HG02610 (cell line): Measurements from ENCODE around the gene SEMA3D.

Source experiments
- ATAC-seq: cut with Tn5 transposase; IDR thresholded peaks from one replicate; pipeline ENCODE4 v1.9.1; 2021; ENCODE audit warnings: mild to moderate bottlenecking, moderate library complexity; ENCODE audit not compliant: unreplicated experiment

Gene SEMA3D

DNA sequence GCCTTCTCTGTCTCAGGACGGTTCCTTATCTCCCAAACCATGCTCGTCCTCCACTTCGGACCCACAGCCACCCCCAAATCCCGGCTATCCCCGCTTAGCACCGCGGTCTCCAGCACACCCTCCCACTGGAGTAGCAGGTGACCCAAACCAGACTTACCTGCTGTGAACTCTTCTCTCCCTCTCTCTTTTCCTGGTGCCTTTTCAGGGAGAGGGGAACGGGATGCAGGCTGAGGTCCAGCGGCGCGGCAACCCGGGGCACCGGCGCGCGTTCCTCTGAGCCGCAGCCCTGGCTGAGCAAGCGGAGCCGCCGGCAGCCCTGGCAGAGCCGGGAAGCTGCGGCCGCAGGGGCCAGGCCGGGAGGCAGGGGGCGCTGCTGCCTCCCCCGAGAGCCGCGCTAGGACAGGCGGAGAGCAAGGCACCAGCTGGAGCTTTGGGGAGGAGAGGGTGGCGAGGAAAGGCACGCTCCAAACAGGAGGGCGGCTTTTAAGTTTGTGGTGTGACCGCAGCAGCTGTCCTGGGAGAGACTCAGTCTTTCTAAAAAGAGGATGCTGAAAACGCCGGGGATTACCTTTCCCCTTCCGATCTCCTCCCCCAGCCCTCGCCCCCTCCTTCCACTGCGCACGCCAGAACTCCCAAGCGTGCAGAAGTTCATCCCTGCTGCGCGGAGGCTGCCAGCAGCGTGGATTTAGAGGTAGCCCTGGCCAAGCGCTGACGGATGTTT lies at the start of gene SEMA3D:
Gene SEMA3D (minus strand): TSS at position 536 of the 721 bp plus-strand sequence. CDS start 65,165 bp downstream, outside the sequence.
- ATAC-seq, result peak; percentile 92

DNA sequence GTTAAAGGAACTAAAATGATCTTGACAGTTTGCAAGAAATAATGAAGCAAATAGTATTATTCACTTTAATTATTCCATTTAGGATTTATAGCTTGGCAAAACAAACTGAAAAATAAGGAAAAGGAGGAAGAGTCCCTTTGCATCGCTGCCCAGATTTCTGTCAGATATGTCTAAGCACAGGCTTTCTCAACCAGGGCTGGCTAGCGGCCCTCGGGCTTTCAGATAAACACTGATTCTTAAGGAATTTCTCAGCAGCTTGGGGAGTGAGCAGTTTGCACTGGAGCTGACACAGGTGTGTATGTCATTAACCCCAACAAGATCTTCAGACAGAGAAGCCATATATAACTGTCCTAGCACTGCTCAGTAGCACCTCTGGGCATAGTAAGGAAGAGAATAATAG lies 47.9 kb upstream of the SEMA3D start:
- no peak for ATAC-seq

DNA sequence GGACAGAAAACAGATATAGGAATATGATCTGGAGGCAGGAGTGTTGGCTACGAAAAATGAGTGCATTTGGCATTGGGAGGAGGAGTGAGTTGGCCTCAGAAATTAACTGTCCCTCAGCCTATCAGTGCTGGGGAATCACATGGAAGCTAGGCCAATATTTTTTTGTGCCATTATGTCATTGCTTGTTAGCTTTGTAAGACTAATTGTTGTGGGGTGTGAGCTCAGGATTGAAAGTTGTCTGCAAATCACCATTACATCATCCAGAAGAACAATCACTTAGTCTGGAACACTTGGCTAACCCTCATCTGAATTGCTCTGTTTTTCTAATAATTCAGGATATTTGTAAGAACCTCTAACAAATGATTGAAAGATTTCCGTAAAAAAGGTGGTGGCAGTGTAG lies 45.2 kb upstream of the SEMA3D start:
- no peak for ATAC-seq

DNA sequence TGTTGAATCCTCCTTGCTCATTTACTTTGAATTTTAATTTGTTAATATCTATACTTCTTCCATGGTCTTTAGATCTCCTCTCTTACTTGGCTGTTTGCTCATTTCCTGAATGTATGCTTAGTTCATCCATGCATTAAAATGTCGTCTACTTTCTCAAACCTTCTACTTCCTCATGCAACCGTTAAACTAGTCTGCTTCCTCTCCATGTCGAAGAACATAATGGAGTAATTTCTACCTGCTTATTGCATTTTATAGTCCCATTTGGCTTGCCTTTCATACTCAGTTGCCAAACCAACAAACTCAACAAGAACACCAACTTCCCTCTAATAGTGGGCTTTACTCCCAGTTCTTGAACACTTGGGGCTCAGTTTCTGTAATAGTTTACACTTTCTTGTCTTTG lies 43.8 kb upstream of the SEMA3D start:
- no peak for ATAC-seq

DNA sequence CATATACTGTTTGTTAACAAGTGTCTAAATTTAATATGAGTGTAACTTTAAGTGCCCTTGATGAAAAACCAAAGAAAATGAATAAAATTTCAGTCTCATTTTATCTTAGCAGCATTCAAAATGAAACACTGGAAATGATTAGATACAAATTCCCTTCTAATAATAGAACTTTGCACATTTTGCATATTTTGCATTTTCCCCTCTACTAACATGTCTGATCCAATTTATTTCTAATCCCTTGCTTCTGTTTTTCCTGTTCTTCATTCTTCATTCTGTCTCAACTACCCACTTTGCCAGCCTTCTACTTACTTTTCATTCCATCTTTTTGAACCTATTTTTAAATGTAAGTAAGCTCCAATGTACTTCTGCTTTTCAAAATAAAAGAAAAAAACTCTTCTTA lies 42.7 kb upstream of the SEMA3D start:
- ATAC-seq, result no peak

DNA sequence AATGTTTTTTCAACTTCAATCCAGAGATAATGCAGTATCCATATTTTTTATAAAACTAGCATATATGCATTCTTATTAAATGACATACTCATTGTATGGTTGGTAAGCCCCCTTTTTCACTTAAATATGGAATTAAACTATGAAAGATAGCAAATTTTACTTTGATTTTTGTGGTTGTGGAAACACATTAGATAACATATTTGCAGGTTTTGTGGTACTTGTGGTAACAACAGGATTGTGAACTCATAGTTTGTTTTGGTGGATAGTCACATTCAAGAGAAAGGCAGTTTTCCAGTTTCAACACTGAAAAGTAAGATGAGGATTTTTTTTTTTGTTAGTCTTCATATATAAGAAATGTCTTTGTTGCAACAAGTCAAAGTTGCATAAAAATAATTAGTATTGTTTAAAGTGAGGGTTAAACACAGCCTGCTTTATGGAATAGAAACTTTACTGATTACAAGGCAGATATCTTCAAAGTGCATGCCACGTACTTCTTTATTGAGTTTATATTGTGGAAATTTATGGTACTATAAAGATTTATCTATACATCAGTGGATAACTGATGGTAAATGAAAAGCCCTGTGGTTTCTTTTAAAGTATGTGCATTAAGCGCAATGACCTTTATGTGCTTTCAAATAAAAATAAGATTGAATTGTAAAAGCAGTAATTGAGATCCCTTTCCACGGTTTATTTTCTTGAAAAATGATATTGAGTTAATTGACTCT lies 39.7 kb upstream of the SEMA3D start:
- ATAC-seq, result no peak

DNA sequence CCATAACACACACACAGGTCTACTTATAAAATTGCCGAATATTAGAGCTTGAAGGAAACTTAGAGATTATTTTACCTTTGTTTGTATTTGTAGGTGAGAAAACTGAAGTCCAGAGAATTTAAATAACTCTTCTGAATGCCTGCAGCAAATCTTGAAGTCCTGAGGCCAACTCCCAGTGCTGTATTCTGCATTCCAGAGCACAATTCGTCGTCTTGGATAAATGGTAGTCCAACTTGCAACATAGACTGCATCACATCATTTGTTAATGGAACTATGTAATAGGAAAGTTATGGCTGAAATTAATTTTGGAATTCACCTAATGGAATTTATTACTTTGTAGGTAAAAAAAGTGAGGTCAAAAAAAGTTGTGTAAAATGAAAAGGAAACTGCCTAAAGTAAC lies 37.3 kb upstream of the SEMA3D start:
- no peak for ATAC-seq

DNA sequence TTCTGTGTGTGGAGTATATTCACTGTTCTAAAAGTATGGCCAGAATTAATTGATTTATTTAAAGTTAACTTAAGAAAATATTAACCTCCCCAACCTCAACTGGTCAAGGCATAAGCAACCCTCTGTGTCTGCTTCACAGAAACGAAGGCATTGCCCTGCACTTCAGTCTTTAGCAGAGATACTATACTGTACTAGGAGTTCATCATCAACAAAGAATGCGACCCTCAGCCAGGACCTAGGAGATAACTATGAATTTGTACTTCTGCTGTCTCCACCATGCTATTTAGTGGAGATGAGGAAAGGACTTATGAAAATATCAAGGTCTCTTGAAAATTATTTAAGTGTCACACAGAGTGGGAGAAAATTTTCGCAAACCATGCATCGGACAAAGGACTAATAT lies 35.7 kb upstream of the SEMA3D start:
- no peak for ATAC-seq

DNA sequence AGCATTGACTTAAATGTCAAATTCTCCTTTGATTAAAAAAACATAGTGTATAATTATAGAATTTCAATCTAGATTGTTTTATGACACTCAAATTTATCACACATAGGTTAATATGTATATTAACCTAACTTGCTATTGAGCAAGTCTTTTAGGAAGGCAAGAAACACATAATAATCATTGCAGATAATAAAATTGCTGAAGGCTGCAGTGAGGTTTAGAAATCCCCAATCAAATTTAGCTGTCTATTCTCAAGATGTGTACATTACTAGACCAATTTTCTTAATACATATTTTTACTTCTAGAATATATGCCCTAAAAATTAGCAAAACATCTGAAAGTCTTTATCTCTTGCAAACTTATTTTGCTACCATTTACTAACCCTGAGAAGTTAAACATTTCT lies 34.9 kb upstream of the SEMA3D start:
- ATAC-seq, result no peak

DNA sequence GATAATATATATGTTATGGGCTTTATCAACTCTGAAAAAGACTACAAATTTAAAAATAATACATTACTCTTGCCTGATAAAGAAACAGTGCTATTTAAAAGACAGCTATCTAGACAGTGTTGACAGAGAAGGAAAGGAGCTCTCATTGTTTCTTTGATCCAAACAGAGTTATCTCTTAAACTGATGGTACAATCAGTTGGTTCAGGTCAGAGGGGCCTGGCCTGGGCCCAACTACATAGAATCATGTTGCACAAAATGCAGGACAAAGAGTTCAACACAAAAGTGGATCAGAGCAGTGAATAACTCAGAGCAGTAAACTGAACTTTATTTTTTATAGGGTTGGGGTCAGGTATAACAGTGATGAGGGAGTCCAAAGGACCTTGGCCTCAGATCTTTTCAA lies 33.8 kb upstream of the SEMA3D start:
- no peak for ATAC-seq

DNA sequence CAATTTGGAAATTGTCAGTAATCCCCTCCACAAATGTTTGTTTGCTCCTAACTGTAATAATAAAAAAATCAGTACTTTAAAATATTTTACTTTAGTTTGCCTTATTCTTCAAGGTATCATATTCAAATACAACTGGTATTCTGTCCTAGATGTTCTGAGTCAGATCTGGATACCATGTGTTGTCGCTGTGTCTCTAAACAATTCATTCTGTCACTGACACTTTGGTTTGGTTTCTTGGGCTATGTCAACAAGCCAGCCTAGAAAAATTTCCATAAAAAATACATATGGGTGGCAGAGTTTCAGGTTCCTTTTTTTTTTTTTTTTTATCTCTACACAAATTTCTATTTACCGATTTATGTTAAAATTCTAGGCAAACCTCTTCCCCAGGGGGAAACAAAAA lies 33.2 kb upstream of the SEMA3D start:
- no peak for ATAC-seq

DNA sequence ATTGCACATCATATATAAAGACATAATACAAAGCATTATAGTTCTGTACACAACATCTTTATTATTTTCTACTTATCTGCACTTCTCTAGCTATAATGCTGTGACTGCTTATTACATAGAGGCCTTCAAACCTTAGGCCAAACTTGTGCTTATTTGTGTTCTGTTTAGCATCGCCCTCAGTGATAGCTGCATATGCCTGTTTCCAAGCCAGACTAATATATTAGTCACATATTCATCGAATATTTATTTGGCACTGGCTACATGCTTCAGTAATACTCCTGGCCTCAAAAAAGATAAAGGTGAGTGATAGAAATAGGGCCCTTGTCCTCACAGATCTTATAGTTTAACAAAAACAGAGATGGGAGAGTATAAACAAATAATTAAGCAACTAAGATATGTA lies 30.2 kb upstream of the SEMA3D start:
- ATAC-seq, result no peak

DNA sequence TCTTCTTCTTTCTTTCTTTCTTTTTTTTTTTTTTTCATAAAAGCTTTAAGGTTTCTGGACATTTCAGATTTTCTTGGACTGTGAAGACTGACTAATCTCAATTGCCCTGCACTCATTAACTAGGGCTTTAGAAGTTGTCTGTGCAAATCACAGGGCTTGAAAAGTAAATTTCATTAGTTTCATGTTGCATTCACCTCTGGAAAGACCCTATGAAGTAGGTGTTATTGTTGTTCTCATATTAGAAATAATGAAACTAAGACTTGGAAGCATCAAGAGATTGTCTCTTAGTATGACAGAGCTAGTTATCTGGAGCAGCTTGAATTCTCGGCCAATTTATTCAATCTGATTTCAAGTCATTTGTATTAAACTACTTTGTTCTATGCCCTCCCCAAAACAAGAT lies 28.2 kb upstream of the SEMA3D start:
- ATAC-seq, result peak; percentile 91

DNA sequence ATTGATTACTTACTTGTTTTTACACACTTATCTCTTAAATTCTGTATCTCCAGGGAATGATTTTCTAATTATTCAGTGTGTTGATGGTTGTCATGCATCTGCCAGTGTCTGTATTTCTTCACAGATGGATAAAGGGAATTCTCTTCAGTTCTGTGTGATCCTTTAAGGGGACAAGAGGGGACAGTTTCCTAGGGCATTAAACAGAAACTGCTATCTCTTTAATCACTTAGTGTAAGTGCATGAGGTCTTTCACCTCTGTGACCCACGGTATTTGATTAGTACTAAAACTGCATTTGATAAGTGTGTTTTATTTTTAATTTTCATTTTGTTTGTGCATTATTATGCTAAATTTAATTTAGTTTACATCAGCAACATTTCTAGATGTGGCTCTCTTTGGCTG lies 26.6 kb upstream of the SEMA3D start:
- ATAC-seq, result no peak

DNA sequence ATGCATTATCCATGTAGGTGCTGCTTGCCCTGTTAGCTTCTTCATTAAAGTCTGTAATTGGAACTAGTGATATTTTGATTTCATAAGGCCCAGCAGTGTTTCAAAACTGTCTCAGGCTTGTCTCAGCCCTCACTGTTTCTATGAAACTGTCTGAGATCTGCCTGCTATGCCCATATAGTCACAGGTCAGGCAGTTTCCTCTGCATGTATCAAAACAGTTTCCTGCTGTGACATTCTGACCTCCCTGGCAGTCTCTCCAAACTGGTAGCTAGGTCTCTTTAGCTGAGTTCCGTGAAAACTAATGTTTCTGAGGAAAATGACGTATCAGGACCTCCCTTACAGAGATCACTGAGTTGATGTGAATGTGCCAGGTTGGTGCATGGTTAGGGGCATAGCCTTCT lies 18.9 kb upstream of the SEMA3D start:
- ATAC-seq, result no peak

DNA sequence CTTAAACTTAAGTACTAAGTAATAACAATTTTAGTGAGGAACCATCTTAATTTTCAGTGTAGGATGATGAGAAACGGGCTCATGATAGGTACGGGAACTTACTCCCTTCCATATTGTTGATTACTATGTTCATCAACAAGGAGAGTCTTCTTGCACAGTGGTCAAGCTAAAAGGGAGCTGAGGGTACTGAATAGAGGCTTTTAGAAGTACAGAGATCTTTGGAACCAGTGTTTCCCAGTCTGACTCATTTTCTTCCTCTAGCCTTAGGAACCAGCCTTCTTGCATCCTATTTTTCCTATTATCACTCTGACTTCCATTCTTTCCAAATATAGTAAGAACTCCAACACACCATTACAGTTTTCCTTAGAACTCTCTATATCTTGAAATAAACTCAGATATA lies 17.6 kb upstream of the SEMA3D start:
- no peak for ATAC-seq

DNA sequence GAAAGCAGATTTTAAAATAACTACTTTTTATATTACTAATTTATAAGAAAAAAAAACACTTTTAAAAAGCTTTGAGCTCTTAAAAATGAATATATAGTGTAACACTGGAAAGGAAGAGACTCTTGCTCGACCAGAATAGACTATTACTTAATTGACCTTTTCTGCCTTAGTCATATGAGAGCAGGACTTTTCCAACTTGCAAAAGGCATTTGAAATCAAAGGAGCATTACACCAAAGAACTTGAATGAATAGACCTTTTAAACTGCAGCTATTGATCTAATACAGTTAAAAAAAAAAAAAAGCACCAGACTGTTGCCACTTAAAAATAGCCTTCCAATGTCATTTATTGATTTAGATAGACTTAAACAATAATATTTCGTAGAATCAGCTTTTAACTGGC lies 17.2 kb upstream of the SEMA3D start:
- no peak for ATAC-seq

DNA sequence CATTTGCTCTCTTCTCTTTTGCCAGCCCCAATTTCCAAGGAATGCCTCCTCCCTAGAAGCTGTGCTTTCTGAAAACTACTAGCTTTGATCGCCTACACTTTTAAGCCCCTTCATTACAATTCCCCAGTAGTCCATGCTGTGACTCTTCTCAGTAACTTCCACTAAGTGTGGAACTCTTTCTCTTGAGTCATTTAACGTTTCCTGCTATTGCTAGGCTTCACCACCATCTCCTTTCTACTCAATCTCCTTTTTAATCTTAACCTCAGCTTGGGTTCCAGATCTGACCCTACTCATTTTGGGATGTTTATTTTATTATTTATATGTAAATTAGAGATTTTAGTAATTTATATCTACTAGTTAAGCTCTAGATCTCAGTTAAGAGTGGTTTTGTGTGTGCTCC lies 14.4 kb upstream of the SEMA3D start:
- ATAC-seq, result peak; percentile 65

DNA sequence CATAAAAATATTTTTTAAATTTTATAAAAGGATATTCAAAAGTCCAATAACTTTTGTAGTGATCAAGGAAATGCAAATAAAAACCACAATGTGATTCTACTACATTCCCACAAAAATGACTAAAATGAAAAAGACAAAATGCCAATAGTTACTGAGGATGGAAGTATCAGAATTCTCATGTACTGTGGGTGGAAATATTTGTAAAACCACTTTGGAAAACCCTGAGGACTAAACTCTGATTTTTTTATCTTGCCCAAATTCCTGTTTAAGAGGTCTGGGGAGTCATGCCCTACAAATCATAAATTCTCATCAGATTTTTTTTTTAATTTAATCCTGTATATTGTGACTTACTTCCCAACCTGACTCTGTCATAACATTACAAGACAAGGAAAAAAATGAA lies 9.8 kb upstream of the SEMA3D start:
- ATAC-seq, result no peak

DNA sequence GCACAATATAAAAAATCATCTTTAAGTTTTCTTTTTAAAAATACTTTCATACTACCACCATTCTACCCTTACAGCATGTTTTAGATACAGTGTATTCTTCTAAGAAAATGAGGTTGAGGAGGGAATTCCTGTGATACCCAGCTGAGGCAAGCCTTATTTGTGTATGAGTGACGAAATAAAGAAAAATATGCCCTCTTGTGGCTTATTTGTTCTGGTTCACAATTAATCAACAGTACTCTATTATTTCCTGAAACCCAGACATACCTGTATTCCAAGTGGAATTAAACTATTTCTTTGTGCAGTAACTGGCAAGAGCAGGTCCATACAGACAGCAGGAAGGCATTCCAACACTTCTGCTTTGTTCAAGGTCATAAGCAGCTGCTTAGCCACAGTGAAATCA lies 4.5 kb upstream of the SEMA3D start:
- no peak for ATAC-seq

DNA sequence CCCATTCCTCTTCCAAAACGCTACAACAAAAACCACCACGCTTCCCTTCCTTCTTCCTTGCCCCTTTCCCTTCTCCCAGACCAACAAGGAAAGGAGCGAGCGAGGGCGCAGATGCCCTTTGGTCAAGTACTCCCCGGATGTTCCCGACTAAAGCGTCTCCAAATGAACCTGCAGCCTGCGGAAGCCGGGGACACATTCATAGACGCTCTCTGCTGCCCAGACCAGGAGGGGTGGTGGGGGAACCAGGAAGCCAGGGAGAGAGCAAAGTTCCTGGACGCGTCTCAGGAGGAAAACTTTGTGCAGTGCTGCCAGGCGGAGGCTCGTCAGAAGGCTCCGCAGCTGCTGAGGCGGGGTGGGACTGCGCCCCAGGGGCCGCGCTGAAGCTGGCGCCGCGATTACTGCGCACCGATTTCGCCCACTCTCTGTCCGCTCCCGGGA lies 754 bp downstream of the SEMA3D start:
- peak; percentile 12 for ATAC-seq

DNA sequence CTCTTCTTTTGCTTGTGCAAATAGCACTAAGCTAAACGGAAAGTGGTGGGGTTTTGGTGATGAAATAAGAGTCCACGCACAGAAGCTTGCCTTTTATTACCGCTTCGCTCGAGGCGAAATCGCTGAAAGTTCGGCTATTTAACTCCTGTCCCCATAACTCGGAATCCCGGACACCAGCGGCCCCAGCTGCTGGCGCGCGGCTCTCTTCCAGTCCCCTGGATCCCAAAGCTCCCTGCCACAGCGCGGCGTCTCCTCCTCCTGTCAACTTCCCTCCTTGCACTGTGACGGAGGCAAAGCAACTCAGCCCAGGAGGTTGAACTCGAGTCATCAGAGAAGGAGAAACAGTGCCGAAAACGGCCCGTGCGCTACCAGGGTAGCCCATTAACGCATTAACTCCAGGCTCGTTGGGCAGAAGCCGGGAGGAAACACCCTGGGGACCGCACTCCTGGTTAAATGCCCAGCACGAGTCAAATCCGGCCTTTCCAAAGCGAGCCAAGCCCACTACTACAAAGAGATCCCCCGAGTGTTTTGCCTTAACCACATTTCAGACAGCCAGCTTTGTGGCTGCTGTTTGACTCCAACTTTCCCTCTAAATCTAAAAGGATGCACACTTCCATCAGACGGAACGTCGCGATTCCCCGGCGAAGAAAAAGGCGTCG lies 1.3 kb downstream of the SEMA3D start:
- ATAC-seq, result no peak
